ENCODE measurements around the gene BARX2.

DNA sequence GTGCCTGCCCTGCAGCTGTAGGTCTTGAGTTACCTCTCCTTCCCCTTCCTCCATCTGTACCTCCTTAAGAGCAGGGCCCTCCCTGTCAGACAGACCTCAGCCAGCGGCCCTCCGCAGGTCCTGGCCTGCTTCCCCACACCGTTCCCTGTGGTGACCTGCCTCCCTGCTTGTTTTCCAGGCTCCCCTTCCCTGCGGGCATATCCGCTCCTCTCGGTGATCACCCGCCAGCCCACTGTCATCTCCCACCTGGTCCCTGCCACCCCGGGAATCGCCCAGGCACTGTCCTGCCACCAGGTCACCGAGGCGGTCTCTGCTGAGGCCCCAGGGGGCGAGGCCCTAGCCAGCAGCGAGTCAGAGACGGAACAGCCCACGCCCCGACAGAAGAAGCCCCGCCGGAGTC is 60.9 kb downstream of the BARX2 start:
- TF ChIP-seq CREB1 (IDR thresholded peaks at IDR 0.05; ENCODE audit: low read depth) (no peak), YY1 (IDR thresholded peaks at IDR 0.05; ENCODE audit: low read depth) (no peak), REST (IDR thresholded peaks at IDR 0.05; ENCODE audit: low read depth) (no peak), TCF12 (IDR thresholded peaks at IDR 0.05; ENCODE audit: low read depth) (no peak), NFIC (IDR thresholded peaks at IDR 0.05) (no peak), EGR1 (IDR thresholded peaks at IDR 0.05) (no peak), TEAD4 (IDR thresholded peaks at IDR 0.05) (no peak), RAD21 (IDR thresholded peaks at IDR 0.05; ENCODE audit: low read depth) (no peak), TAF1 (IDR thresholded peaks at IDR 0.05; ENCODE audit: low read depth) (no peak)
- TF ChIP-seq, protein P1, sequence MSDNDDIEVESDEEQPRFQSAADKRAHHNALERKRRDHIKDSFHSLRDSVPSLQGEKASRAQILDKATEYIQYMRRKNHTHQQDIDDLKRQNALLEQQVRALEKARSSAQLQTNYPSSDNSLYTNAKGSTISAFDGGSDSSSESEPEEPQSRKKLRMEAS (IDR thresholded peaks at IDR 0.05), result no peak
- TF ChIP-seq, protein P2, sequence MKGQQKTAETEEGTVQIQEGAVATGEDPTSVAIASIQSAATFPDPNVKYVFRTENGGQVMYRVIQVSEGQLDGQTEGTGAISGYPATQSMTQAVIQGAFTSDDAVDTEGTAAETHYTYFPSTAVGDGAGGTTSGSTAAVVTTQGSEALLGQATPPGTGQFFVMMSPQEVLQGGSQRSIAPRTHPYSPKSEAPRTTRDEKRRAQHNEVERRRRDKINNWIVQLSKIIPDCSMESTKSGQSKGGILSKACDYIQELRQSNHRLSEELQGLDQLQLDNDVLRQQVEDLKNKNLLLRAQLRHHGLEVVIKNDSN (IDR thresholded peaks at IDR 0.05), result no peak

Measured in Ishikawa (cell line).